ENCODE measurements around the gene TRDMT1. TPM values are rescaled to one million over a fixed set of nuclear protein-coding genes. Genes with fewer than 3 reads are reported as not detected.

Gene TRDMT1
- total and polyA plus RNA-seq, 2 donors (not counting 1 experiment from before 2014, with no cell fraction given): 3.0 to 20.4 TPM

GRCh38 chr10:17112566-17112965 lies 88.9 kb downstream of the TRDMT1 start:
- no peak for TF ChIP-seq EZH2 (IDR thresholded peaks at IDR 0.05; ENCODE audit: borderline replicate concordance, insufficient read depth, low read depth, low read length, poor library complexity, severe bottlenecking)
- TF ChIP-seq CTCF (IDR thresholded peaks at IDR 0.05): no peak
- H3K4me1 Mint-ChIP-seq: no peaks in the 10 kb centered on the region
- WGBS (ENCODE audit: insufficient coverage): no CpG with 5 or more reads among the region's 3 CpGs
- Histone ChIP-seq H3K36me3 (replicated peaks in 1 of 2; ENCODE audit: control extremely low read depth in 1 of 2, control insufficient read depth in 1 of 2, extremely low read depth in 1 of 2, insufficient read depth in 2 of 2, low read length in 1 of 2) (no peaks in the 10 kb centered on the region), H3K4me1 (ENCODE audit: control insufficient read depth in 2 of 2, insufficient read depth in 2 of 2, low read length in 2 of 2) (no peaks in the 10 kb centered on the region), H3K9ac (ENCODE audit: low read length) (no peak overlapping the region), H3K79me2 (ENCODE audit: control insufficient read depth, insufficient read depth, low read length) (no peaks in the 10 kb centered on the region), H3K9me3 (ENCODE audit: control extremely low read depth in 1 of 3, control insufficient read depth in 2 of 3, insufficient read depth in 1 of 3, low read length in 2 of 3) (no peaks in the 10 kb centered on the region), H2AFZ (ENCODE audit: insufficient read depth, low read depth, low read length, poor library complexity, severe bottlenecking) (no peak overlapping the region), H4K20me1 (ENCODE audit: control insufficient read depth, insufficient read depth, low read length, poor library complexity, severe bottlenecking) (no peaks in the 10 kb centered on the region), H3K4me2 (replicated peaks; ENCODE audit: low read depth, low read length, poor library complexity, severe bottlenecking) (no peak overlapping the region), H3K4me3 (ENCODE audit: control extremely low read depth in 1 of 5, extremely low read depth in 1 of 5, insufficient read depth in 1 of 5, low read depth in 2 of 5, low read length in 4 of 5) (no peak overlapping the region), H3K27me3 (replicated peaks in 1 of 4; ENCODE audit: control extremely low read depth in 1 of 4, control insufficient read depth in 3 of 4, insufficient read depth in 4 of 4, low read length in 3 of 4) (no peaks in the 10 kb centered on the region), H3K27ac (ENCODE audit: low read length in 2 of 2) (no peak overlapping the region)
- H3K4me3 Mint-ChIP-seq: no peak overlapping the region
- intact Hi-C loops (cut with micrococcal nuclease): no loop called here
- ChIA-PET CTCF (no interaction called here), POLR2A (no interaction called here)
- no peaks in the 10 kb centered on the region for H3K27me3 Mint-ChIP-seq
- no peak overlapping the region for H3K27ac Mint-ChIP-seq
- no peaks in the 10 kb centered on the region for H3K9me3 Mint-ChIP-seq (ENCODE audit: insufficient read depth)
- DNase-seq (no peak), ATAC-seq (ENCODE audit: low read depth) (no peak)

- Histone ChIP-seq H3K27ac (ENCODE audit: low read length in 2 of 2) (no peak overlapping the region), H3K4me3 (ENCODE audit: control extremely low read depth in 1 of 5, extremely low read depth in 1 of 5, insufficient read depth in 1 of 5, low read depth in 2 of 5, low read length in 4 of 5) (no peak overlapping the region), H4K20me1 (ENCODE audit: control insufficient read depth, insufficient read depth, low read length, poor library complexity, severe bottlenecking) (no peaks in the 10 kb centered on the region), H3K9ac (ENCODE audit: low read length) (no peak overlapping the region), H3K79me2 (ENCODE audit: control insufficient read depth, insufficient read depth, low read length) (no peaks in the 10 kb centered on the region), H3K36me3 (replicated peaks in 1 of 2; ENCODE audit: control extremely low read depth in 1 of 2, control insufficient read depth in 1 of 2, extremely low read depth in 1 of 2, insufficient read depth in 2 of 2, low read length in 1 of 2) (no peaks in the 10 kb centered on the region), H3K27me3 (replicated peaks in 1 of 4; ENCODE audit: control extremely low read depth in 1 of 4, control insufficient read depth in 3 of 4, insufficient read depth in 4 of 4, low read length in 3 of 4) (no peaks in the 10 kb centered on the region), H2AFZ (ENCODE audit: insufficient read depth, low read depth, low read length, poor library complexity, severe bottlenecking) (no peak overlapping the region), H3K4me1 (ENCODE audit: control insufficient read depth in 2 of 2, insufficient read depth in 2 of 2, low read length in 2 of 2) (no peaks in the 10 kb centered on the region), H3K4me2 (replicated peaks; ENCODE audit: low read depth, low read length, poor library complexity, severe bottlenecking) (no peak overlapping the region), H3K9me3 (ENCODE audit: control extremely low read depth in 1 of 3, control insufficient read depth in 2 of 3, insufficient read depth in 1 of 3, low read length in 2 of 3) (no peaks in the 10 kb centered on the region)
- no peak for TF ChIP-seq CTCF (IDR thresholded peaks at IDR 0.05)
- no peak for TF ChIP-seq EZH2 (IDR thresholded peaks at IDR 0.05; ENCODE audit: borderline replicate concordance, insufficient read depth, low read depth, low read length, poor library complexity, severe bottlenecking)
- 100% methylated on average over 1 of the region's 3 CpGs for WGBS (ENCODE audit: insufficient coverage)
- POLR2A ChIA-PET: no interaction called here
- ATAC-seq (ENCODE audit: low read depth) (no peak), DNase-seq (no peak)
- Mint-ChIP-seq H3K4me1 (no peaks in the 10 kb centered on the region), H3K4me3 (no peak overlapping the region), H3K27ac (no peak overlapping the region), H3K27me3 (no peaks in the 10 kb centered on the region), H3K9me3 (ENCODE audit: insufficient read depth) (no peaks in the 10 kb centered on the region)
- CTCF ChIA-PET: no interaction called here
- intact Hi-C loops (cut with micrococcal nuclease): no loop called here
Observed at GRCh38 chr10:17109475-17110207, 91.8 kb downstream of the TRDMT1 start.

Measured in B cell (primary cell).